Medulla oblongata (tissue), 1 donor: ENCODE measurements around the gene WNT5B.
"Not testable (repeated sequence)": the region's sequence is repeated elsewhere in the genome, so short reads cannot be mapped to it uniquely, and the experiment has no call there.

Source experiments
- DNase-seq: peaks from one replicate; pipeline ENCODE4 v3.0.0-alpha.2; 2015; ENCODE audit errors: extremely low spot score

WNT5B gene

GRCh38 chr12:1598757-1599156 is 30.3 kb upstream of the WNT5B start:
- no peak for DNase-seq

- DNase-seq, result not testable (repeated sequence)
These were observed 26.3 kb upstream of the WNT5B start for GRCh38 chr12:1602706-1603105.

GRCh38 chr12:1603269-1603993 is 25.6 kb upstream of the WNT5B start:
- DNase-seq, result no peak

GRCh38 chr12:1604464-1604863 is 24.6 kb upstream of the WNT5B start:
- DNase-seq, result no peak

- peak; percentile 96 for DNase-seq
These were observed 23.7 kb upstream of the WNT5B start for GRCh38 chr12:1605129-1606020.

- peak; percentile 61 for DNase-seq
These were observed 22.9 kb upstream of the WNT5B start for GRCh38 chr12:1606021-1606622.

- no peak for DNase-seq
These were observed 20.9 kb upstream of the WNT5B start for GRCh38 chr12:1607940-1608712.

- peak; percentile 67 for DNase-seq
These were observed 20.3 kb upstream of the WNT5B start for GRCh38 chr12:1608713-1609119.

- no peak for DNase-seq
These were observed 18.9 kb upstream of the WNT5B start for GRCh38 chr12:1610072-1610643.

- no peak for DNase-seq
These were observed 17.0 kb upstream of the WNT5B start for GRCh38 chr12:1611803-1612572.

GRCh38 chr12:1613860-1614259 is 15.2 kb upstream of the WNT5B start:
- no peak for DNase-seq

GRCh38 chr12:1614360-1614759 is 14.7 kb upstream of the WNT5B start:
- no peak for DNase-seq

- peak; percentile 30 for DNase-seq
These were observed 12.6 kb upstream of the WNT5B start for GRCh38 chr12:1616233-1617066.

GRCh38 chr12:1618489-1618888 is 10.5 kb upstream of the WNT5B start:
- no peak for DNase-seq

GRCh38 chr12:1619159-1619558 is 9.9 kb upstream of the WNT5B start:
- DNase-seq, result no peak

- DNase-seq, result peak; percentile 55
These were observed 9.4 kb upstream of the WNT5B start for GRCh38 chr12:1619587-1619986.

GRCh38 chr12:1620092-1620491 is 8.9 kb upstream of the WNT5B start:
- no peak for DNase-seq

GRCh38 chr12:1622406-1622805 is 6.6 kb upstream of the WNT5B start:
- DNase-seq, result no peak

- DNase-seq, result no peak
These were observed 504 bp downstream of the WNT5B start for GRCh38 chr12:1629338-1630132.
